Kidney glomerular epithelial cell (primary cell): ENCODE measurements around the gene MUL1.

Experiments used
- DNase-seq: peaks from one replicate; lab custom pipeline; 2025; lab: John Stamatoyannopoulos, UW

The MUL1 gene

GRCh38 chr1:20466273-20466672 is 41.7 kb downstream of the MUL1 start:
- no peak for DNase-seq

GRCh38 chr1:20465187-20465586 is 42.8 kb downstream of the MUL1 start:
- no peak for DNase-seq

- DNase-seq: no peak
Observed at GRCh38 chr1:20463502-20463901, 44.4 kb downstream of the MUL1 start.

GRCh38 chr1:20462397-20462796 is 45.6 kb downstream of the MUL1 start:
- DNase-seq: no peak

GRCh38 chr1:20458717-20459116 is 49.2 kb downstream of the MUL1 start:
- no peak for DNase-seq

- no peak for DNase-seq
Observed at GRCh38 chr1:20454004-20454403, 53.9 kb downstream of the MUL1 start.

GRCh38 chr1:20449735-20450311 is 58.1 kb downstream of the MUL1 start:
- DNase-seq: no peak
